GM12878 (cell line): ENCODE measurements around the gene FRMD5. TPM values are rescaled to one million over a fixed set of nuclear protein-coding genes. Genes with fewer than 3 reads are reported as not detected.

Experiments
- ATAC-seq: fragments of 200-7000 bp; cut with Tn5 transposase; 3 replicates; pipeline ENCODE4 v1.9.1; 2020; ENCODE audit warnings: mild to moderate bottlenecking, moderate library complexity
- BruUV-seq: library from RNA; stranded (reverse); fragments of 400-500 nt; replicated peaks from 2 replicates; lab custom pipeline; 2021; lab: Mats Ljungman, UMichigan
- CTCF ChIA-PET: fragments of 300-600 bp; sonication (Branson Sonifier 250); formaldehyde crosslinking; extraction: SDS; loops from one replicate; lab custom pipeline; 2021; ENCODE audit warnings: inconsistent platforms; lab: Yijun Ruan, JAX
- POLR2A ChIA-PET: fragments of 350-600 bp; formaldehyde crosslinking; extraction: SDS; loops from one replicate; lab custom pipeline; 2021; ENCODE audit warnings: inconsistent platforms; lab: Charles Lee
- RAD21 ChIA-PET: fragments of 300-600 bp; sonication (Branson Sonifier 250); formaldehyde crosslinking; loops from one replicate; lab custom pipeline; 2023; ENCODE audit warnings: antibody characterized with exemption; ENCODE audit not compliant: unreplicated experiment; lab: Charles Lee
- SMC1A ChIA-PET: fragments of 300-600 bp; sonication (Branson Sonifier 250); formaldehyde crosslinking; loops from one replicate; lab custom pipeline; 2023; ENCODE audit not compliant: unreplicated experiment, uncharacterized antibody; lab: Charles Lee
- DNase-seq: peaks from one replicate; pipeline ENCODE4 v3.0.0-alpha.2; 2011; ENCODE audit warnings: low read depth, low spot score
- FAIRE-seq: peaks from 3 replicates; lab custom pipeline; 2011; peaks lifted over from hg19 to GRCh38; lab: Jason Lieb, UNC
- H2AFZ ChIP-seq: 2 replicates; pipeline ENCODE4 v1.6.0; 2011; ENCODE audit warnings: low read depth, low read length, control low read depth; ENCODE audit not compliant: control insufficient read depth
- H3K27ac ChIP-seq: 2 replicates; pipeline ENCODE4 v1.5.1; 2011; ENCODE audit warnings: control low read depth; ENCODE audit not compliant: control insufficient read depth, insufficient read depth
- H3K27me3 ChIP-seq, 2 experiments: replicated peaks in 1 of 2; 2 replicates each; pipeline versions ENCODE4 v1.6.0 to v1.6.1; 2011; ENCODE audit warnings: low read length in 1 of 2; ENCODE audit not compliant: control insufficient read depth in 2 of 2, insufficient read depth in 2 of 2
- H3K36me3 ChIP-seq, 2 experiments: 2 replicates each; pipeline ENCODE4 v1.5.1; 2011; ENCODE audit warnings: low read length in 1 of 2; ENCODE audit not compliant: control insufficient read depth in 2 of 2, insufficient read depth in 2 of 2
- H3K4me1 ChIP-seq: 2 replicates; pipeline ENCODE4 v1.6.1; 2011; ENCODE audit warnings: mild to moderate bottlenecking, low read length, moderate library complexity, mixed read lengths; ENCODE audit not compliant: control insufficient read depth, insufficient read depth
- H3K4me2 ChIP-seq: 2 replicates; pipeline ENCODE4 v1.6.0; 2011; ENCODE audit warnings: control low read depth; ENCODE audit not compliant: control insufficient read depth, insufficient read depth
- H3K4me3 ChIP-seq: fragments of 200-600 bp; sonication (generic); 2 replicates; pipeline ENCODE4 v1.5.1; 2016
- H3K79me2 ChIP-seq: 2 replicates; pipeline ENCODE4 v1.6.0; 2011; ENCODE audit warnings: low read length; ENCODE audit not compliant: control insufficient read depth, insufficient read depth
- H3K9ac ChIP-seq: 2 replicates; pipeline ENCODE4 v1.8.0; 2011; ENCODE audit warnings: low read length, control low read depth, mixed read lengths; ENCODE audit not compliant: control insufficient read depth, insufficient read depth
- H3K9me3 ChIP-seq: replicated peaks from 3 replicates; pipeline ENCODE4 v1.5.1; 2011; ENCODE audit warnings: mild to moderate bottlenecking, low read length; ENCODE audit not compliant: control insufficient read depth, insufficient read depth
- H4K20me1 ChIP-seq: 2 replicates; pipeline ENCODE4 v1.6.0; 2011; ENCODE audit not compliant: control insufficient read depth, insufficient read depth
- BMI1 ChIP-seq: fragments of 450-650 bp; IDR thresholded peaks from 2 replicates; pipeline ENCODE4 v1.6.1; 2016; ENCODE audit warnings: mild to moderate bottlenecking, moderate library complexity, borderline replicate concordance
- CBFB ChIP-seq: IDR thresholded peaks from 2 replicates; pipeline ENCODE4 v1.6.1; 2016; ENCODE audit warnings: antibody characterized with exemption, low read depth
- EP300 ChIP-seq, 2 experiments: fragments of 150-350 bp in 1 of 2; IDR thresholded peaks; 2 replicates each; pipeline ENCODE4 v1.6.1; 2011 to 2012; ENCODE audit warnings: low read depth in 2 of 2, low read length in 2 of 2, borderline replicate concordance in 1 of 2, improper control_type of control experiment in 1 of 2, inconsistent platforms in 1 of 2; ENCODE audit not compliant: control insufficient read depth in 1 of 2
- FOXM1 ChIP-seq: IDR thresholded peaks from 2 replicates; pipeline ENCODE4 v1.6.1; 2012; ENCODE audit warnings: low read depth, mild to moderate bottlenecking, inconsistent platforms, low read length, moderate library complexity
- HDGF ChIP-seq: fragments of 450-650 bp; IDR thresholded peaks from 2 replicates; pipeline ENCODE4 v1.6.1; 2016; ENCODE audit warnings: antibody characterized with exemption
- IRF3 ChIP-seq: fragments of 450-650 bp; IDR thresholded peaks from 2 replicates; pipeline ENCODE4 v1.6.1; 2014; ENCODE audit warnings: mild to moderate bottlenecking
- MTA2 ChIP-seq: fragments of 450-650 bp; IDR thresholded peaks from 2 replicates; pipeline ENCODE4 v1.6.1; 2016; ENCODE audit warnings: low read depth, mild to moderate bottlenecking, moderate library complexity
- SMAD5 ChIP-seq: IDR thresholded peaks from 2 replicates; pipeline ENCODE4 v1.6.1; 2016; ENCODE audit warnings: antibody characterized with exemption, low read depth
- SREBF2 ChIP-seq: IDR thresholded peaks from 2 replicates; pipeline ENCODE4 v1.6.1; 2012; ENCODE audit warnings: mild to moderate bottlenecking, low read length
- SRF ChIP-seq, 2 experiments: IDR thresholded peaks; 2 replicates each; pipeline ENCODE4 v1.6.1; 2011; ENCODE audit warnings: low read depth in 2 of 2, low read length in 2 of 2, mild to moderate bottlenecking in 1 of 2, moderate library complexity in 1 of 2
- TARDBP ChIP-seq: IDR thresholded peaks from 2 replicates; pipeline ENCODE4 v1.6.1; 2016; ENCODE audit warnings: borderline replicate concordance
- USF1 ChIP-seq: IDR thresholded peaks from 2 replicates; pipeline ENCODE4 v1.6.1; 2011; ENCODE audit warnings: borderline replicate concordance, low read depth, mild to moderate bottlenecking, moderate library complexity, mixed read lengths, low read length; ENCODE audit not compliant: insufficient read depth; ENCODE audit errors: extremely low read length
- ZBED1 ChIP-seq: IDR thresholded peaks from 2 replicates; pipeline ENCODE4 v1.6.1; 2016; ENCODE audit warnings: borderline replicate concordance
- WGBS: methylation state at CpG from one replicate; pipeline ENCODE4 v1.1.6; 2016; ENCODE audit warnings: low lambda C conversion rate; ENCODE audit not compliant: insufficient replicate concordance, insufficient coverage; ENCODE audit errors: missing lambda C conversion rate; 5-methylcytosine and 5-hydroxymethylcytosine counted together
- in situ Hi-C: fragments of 300-500 bp; cut with MboI; formaldehyde crosslinking; loops from 9 replicates; pipeline ENCODE4 v1.14.3; 2018; ENCODE audit warnings: mixed read lengths
- intact Hi-C: fragments of 100-400 bp; cut with micrococcal nuclease; formaldehyde crosslinking; loops from one replicate; pipeline ENCODE4 v1.14.2; 2022; ENCODE audit not compliant: unreplicated experiment
- polyA plus RNA-seq, 11 experiments: library from polyadenylated mRNA; depleted of rRNA in 4 of 11; unstranded in 6 of 11; stranded (reverse) in 5 of 11; fragments of >200 nt; fragmentation: Nextera tagmentation in 4 of 11; fragmentation: Illumina TruSeq in 1 of 11; extraction: Ambion mirVana in 4 of 11; extraction: Trizol in 1 of 11; gene quantifications; 1 replicate in 1 of 11; 2 replicates in 10 of 11; pipeline versions ENCODE4 v1.2.1 to v1.2.3, GENCODE V29; 2011 to 2016; ENCODE audit warnings: inconsistent platforms in 2 of 11, missing spikeins in 2 of 11, low read depth in 1 of 11
- total RNA-seq, 4 experiments: library from RNA; depleted of rRNA in 3 of 4; stranded (reverse); fragments of >200 nt in 3 of 4; fragmentation: Illumina TruSeq in 1 of 4; extraction: Trizol in 1 of 4; gene quantifications; 2 replicates each; pipeline versions ENCODE4 v1.2.1 to v1.2.3, GENCODE V29; 2013 to 2021
- TF ChIP-seq, protein P1 (sequence below): IDR thresholded peaks from 2 replicates; pipeline ENCODE4 v1.6.1; 2012; ENCODE audit warnings: mild to moderate bottlenecking, low read depth, low read length

Gene FRMD5
- total and polyA plus RNA-seq, 10 of the 15 experiments (the other 5 are each of a cell fraction or from before 2014, with no cell fraction given), result 0.26 to 6.4 (median 0.68) TPM; not detected in 1

DNA sequence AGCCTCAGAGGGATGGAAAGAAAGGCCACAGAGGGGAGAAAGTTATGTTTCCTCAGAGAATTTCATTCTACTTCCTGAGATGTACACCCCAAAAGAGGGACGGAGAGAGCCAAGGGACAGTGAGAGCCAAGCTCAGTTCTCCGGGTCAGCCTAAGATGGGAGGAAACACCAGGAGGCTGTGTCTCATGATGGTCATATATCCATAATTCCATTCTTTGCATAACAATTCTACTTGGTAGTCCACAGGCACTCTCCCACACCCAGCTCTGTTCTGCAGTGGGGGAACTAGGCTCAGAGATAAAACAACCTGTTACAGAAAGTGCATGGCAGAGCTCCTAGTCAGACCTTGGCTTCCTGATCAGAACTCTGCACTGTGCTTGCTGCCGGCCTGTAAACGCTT lies 313.8 kb downstream of the FRMD5 start:
- no peak overlapping the region for H3K9ac ChIP-seq
- no peak for FAIRE-seq
- POLR2A ChIA-PET, result interaction anchor here (0.5 kb wide), 1 partner anchor 588 kb away, joined by 3 read pairs; no protein-coding TSS in a partner anchor

More for the DNA sequence above, 313.8 kb downstream of the FRMD5 start:
- no peak for DNase-seq
- Histone ChIP-seq H3K36me3 (peaks cover 4 to 9% of the 10 kb centered on the region in 2 experiments; a peak in 3 of 4 replicates), H3K4me2 (no peak overlapping the region), H3K79me2 (no peaks in the 10 kb centered on the region), H3K9me3 (no peaks in the 10 kb centered on the region), H3K27ac (no peak overlapping the region), H3K4me3 (no peak overlapping the region), H2AFZ (no peak overlapping the region), H3K27me3 (no peaks in the 10 kb centered on the region), H3K4me1 (no peaks in the 10 kb centered on the region), H4K20me1 (no peaks in the 10 kb centered on the region)
- TF ChIP-seq HDGF (no peak), SMAD5 (no peak), BMI1 (no peak), CBFB (no peak), IRF3 (no peak), SRF (IDR thresholded peaks at IDR 0.05; ENCODE audit: low read depth in 2 of 2, low read length in 2 of 2) (no peak), FOXM1 (no peak), TARDBP (no peak), ZBED1 (no peak), SREBF2 (no peak), EP300 (IDR thresholded peaks at IDR 0.05; ENCODE audit: borderline replicate concordance in 1 of 2, control insufficient read depth in 1 of 2, low read depth in 2 of 2, low read length in 2 of 2) (no peak), USF1 (no peak), MTA2 (no peak)
- TF ChIP-seq, protein P1, sequence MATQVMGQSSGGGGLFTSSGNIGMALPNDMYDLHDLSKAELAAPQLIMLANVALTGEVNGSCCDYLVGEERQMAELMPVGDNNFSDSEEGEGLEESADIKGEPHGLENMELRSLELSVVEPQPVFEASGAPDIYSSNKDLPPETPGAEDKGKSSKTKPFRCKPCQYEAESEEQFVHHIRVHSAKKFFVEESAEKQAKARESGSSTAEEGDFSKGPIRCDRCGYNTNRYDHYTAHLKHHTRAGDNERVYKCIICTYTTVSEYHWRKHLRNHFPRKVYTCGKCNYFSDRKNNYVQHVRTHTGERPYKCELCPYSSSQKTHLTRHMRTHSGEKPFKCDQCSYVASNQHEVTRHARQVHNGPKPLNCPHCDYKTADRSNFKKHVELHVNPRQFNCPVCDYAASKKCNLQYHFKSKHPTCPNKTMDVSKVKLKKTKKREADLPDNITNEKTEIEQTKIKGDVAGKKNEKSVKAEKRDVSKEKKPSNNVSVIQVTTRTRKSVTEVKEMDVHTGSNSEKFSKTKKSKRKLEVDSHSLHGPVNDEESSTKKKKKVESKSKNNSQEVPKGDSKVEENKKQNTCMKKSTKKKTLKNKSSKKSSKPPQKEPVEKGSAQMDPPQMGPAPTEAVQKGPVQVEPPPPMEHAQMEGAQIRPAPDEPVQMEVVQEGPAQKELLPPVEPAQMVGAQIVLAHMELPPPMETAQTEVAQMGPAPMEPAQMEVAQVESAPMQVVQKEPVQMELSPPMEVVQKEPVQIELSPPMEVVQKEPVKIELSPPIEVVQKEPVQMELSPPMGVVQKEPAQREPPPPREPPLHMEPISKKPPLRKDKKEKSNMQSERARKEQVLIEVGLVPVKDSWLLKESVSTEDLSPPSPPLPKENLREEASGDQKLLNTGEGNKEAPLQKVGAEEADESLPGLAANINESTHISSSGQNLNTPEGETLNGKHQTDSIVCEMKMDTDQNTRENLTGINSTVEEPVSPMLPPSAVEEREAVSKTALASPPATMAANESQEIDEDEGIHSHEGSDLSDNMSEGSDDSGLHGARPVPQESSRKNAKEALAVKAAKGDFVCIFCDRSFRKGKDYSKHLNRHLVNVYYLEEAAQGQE, result no peak
- WGBS, result 85% methylated on average over 4 of the region's 4 CpGs
- in situ Hi-C loops, result no loop called here
- ChIA-PET SMC1A (interaction anchor here (0.9 to 1.1 kb wide), 2 partner anchors 11 to 185 kb away, joined by 3 read pairs; no protein-coding TSS in a partner anchor), RAD21 (no interaction called here), CTCF (interaction anchor here (0.9 to 2.3 kb wide), 8 partner anchors 9 to 93 kb away, joined by 3 to 10 read pairs (median 3); no protein-coding TSS in a partner anchor)
- no TSS peak for BruUV-seq
- ATAC-seq, result no peak
- intact Hi-C loops, result no loop called here
